Activated naive CD4-positive, alpha-beta T cell treated with anti-CD3 and anti-CD28 coated beads, Interleukin-2, amount 10 ng/mL, durations not matched to agents 7 days and 5 days (primary cell): ENCODE data around the gene ADGRA1.
A peak's percentile ranks its signal among the peaks of the same experiment; 100 is the strongest.
"Not testable (repeated sequence)": the region's sequence is repeated elsewhere in the genome, so short reads cannot be mapped to it uniquely, and the experiment has no call there.

Experiments
- CTCF ChIA-PET: fragments of 350-600 bp; sonication (Branson Sonifier 250); formaldehyde crosslinking; loops from one replicate; lab custom pipeline; 2021; ENCODE audit warnings: antibody characterized with exemption; lab: Charles Lee
- DNase-seq: peaks from one replicate; pipeline ENCODE4 v3.0.0-alpha.2; 2020
- H3K27ac Mint-ChIP-seq: one replicate; pipeline ENCODE4 v1.8.0; 2021; ENCODE audit warnings: mild to moderate bottlenecking, moderate library complexity, mixed read lengths
- H3K27me3 Mint-ChIP-seq: one replicate; pipeline ENCODE4 v1.8.0; 2021; ENCODE audit warnings: mild to moderate bottlenecking, mixed read lengths
- H3K36me3 Mint-ChIP-seq: one replicate; pipeline ENCODE4 v1.8.0; 2021; ENCODE audit warnings: mixed read lengths
- H3K4me1 Mint-ChIP-seq: one replicate; pipeline ENCODE4 v1.8.0; 2021; ENCODE audit warnings: mixed read lengths
- H3K4me3 Mint-ChIP-seq: one replicate; pipeline ENCODE4 v1.8.0; 2021; ENCODE audit warnings: mild to moderate bottlenecking, moderate library complexity, mixed read lengths
- H3K9me3 Mint-ChIP-seq: one replicate; pipeline ENCODE4 v1.8.0; 2021; ENCODE audit warnings: mixed read lengths

Gene ADGRA1

GRCh38 chr10:133173860-133174640 lies 86.3 kb downstream of the ADGRA1 start:
- Mint-ChIP-seq H3K9me3 (peaks cover 23% of the 10 kb centered on the region), H3K27ac (no peak overlapping the region), H3K36me3 (peaks cover 2% of the 10 kb centered on the region), H3K27me3 (peaks cover 8% of the 10 kb centered on the region), H3K4me3 (no peak overlapping the region), H3K4me1 (no peaks in the 10 kb centered on the region)
- no peak for DNase-seq
- CTCF ChIA-PET: no interaction called here

- H3K36me3 Mint-ChIP-seq: peaks cover 2% of the 10 kb centered on the region
- no peak for DNase-seq
- CTCF ChIA-PET: no interaction called here
- no peak overlapping the region for H3K27ac Mint-ChIP-seq
- H3K4me3 Mint-ChIP-seq: no peak overlapping the region
- H3K9me3 Mint-ChIP-seq: peaks cover 23% of the 10 kb centered on the region
- H3K4me1 Mint-ChIP-seq: no peaks in the 10 kb centered on the region
- peaks cover 8% of the 10 kb centered on the region for H3K27me3 Mint-ChIP-seq
These were observed 87.1 kb downstream of the ADGRA1 start for GRCh38 chr10:133174689-133175263.

- CTCF ChIA-PET, H3K4me1 Mint-ChIP-seq, H3K27ac Mint-ChIP-seq: not testable (repeated sequence)
These were observed 87.9 kb downstream of the ADGRA1 start for GRCh38 chr10:133175624-133176023.

GRCh38 chr10:133176546-133176945 lies 88.8 kb downstream of the ADGRA1 start:
- peak; percentile 16 for DNase-seq
- CTCF ChIA-PET: no interaction called here
- peaks cover 4% of the 10 kb centered on the region for H3K27me3 Mint-ChIP-seq
- H3K9me3 Mint-ChIP-seq: peaks cover 23% of the 10 kb centered on the region
- no peaks in the 10 kb centered on the region for H3K4me1 Mint-ChIP-seq
- H3K36me3 Mint-ChIP-seq: peaks cover 2% of the 10 kb centered on the region
- H3K27ac Mint-ChIP-seq: no peak overlapping the region
- no peak overlapping the region for H3K4me3 Mint-ChIP-seq

More at GRCh38 chr10:133175624-133176023, 87.9 kb downstream of the ADGRA1 start:
- DNase-seq, H3K27me3 Mint-ChIP-seq, H3K36me3 Mint-ChIP-seq, H3K4me3 Mint-ChIP-seq: not testable (repeated sequence)
- peaks cover 23% of the 10 kb centered on the region for H3K9me3 Mint-ChIP-seq

GRCh38 chr10:133177380-133178157 lies 89.8 kb downstream of the ADGRA1 start:
- Mint-ChIP-seq H3K4me1 (no peaks in the 10 kb centered on the region), H3K36me3 (peaks cover 2% of the 10 kb centered on the region), H3K27me3 (peaks cover 4% of the 10 kb centered on the region), H3K4me3 (no peak overlapping the region), H3K27ac (no peak overlapping the region), H3K9me3 (peaks cover 23% of the 10 kb centered on the region)
- CTCF ChIA-PET: no interaction called here
- DNase-seq: no peak

- Mint-ChIP-seq H3K9me3 (peaks cover 23% of the 10 kb centered on the region), H3K36me3 (peaks cover 2% of the 10 kb centered on the region)
These were observed 90.8 kb downstream of the ADGRA1 start for GRCh38 chr10:133178357-133179127.

GRCh38 chr10:133179128-133179520 lies 91.4 kb downstream of the ADGRA1 start:
- Mint-ChIP-seq H3K9me3 (peaks cover 27% of the 10 kb centered on the region), H3K36me3 (peaks cover 2% of the 10 kb centered on the region)
- CTCF ChIA-PET: no interaction called here

More at GRCh38 chr10:133178357-133179127, 90.8 kb downstream of the ADGRA1 start:
- DNase-seq: no peak
- H3K27me3 Mint-ChIP-seq: peaks cover 4% of the 10 kb centered on the region
- no peak overlapping the region for H3K27ac Mint-ChIP-seq
- H3K4me1 Mint-ChIP-seq: no peaks in the 10 kb centered on the region
- CTCF ChIA-PET: no interaction called here
- H3K4me3 Mint-ChIP-seq: no peak overlapping the region

GRCh38 chr10:133179651-133180050 lies 91.9 kb downstream of the ADGRA1 start:
- H3K9me3 Mint-ChIP-seq: peaks cover 32% of the 10 kb centered on the region
- peaks cover 2% of the 10 kb centered on the region for H3K36me3 Mint-ChIP-seq
- no peaks in the 10 kb centered on the region for H3K4me1 Mint-ChIP-seq
- H3K27me3 Mint-ChIP-seq: no peaks in the 10 kb centered on the region
- CTCF ChIA-PET: no interaction called here
- no peak for DNase-seq
- H3K27ac Mint-ChIP-seq: no peak overlapping the region
- no peak overlapping the region for H3K4me3 Mint-ChIP-seq

More at GRCh38 chr10:133179128-133179520, 91.4 kb downstream of the ADGRA1 start:
- Mint-ChIP-seq H3K4me3 (no peak overlapping the region), H3K4me1 (no peaks in the 10 kb centered on the region), H3K27ac (no peak overlapping the region), H3K27me3 (no peaks in the 10 kb centered on the region)
- no peak for DNase-seq

GRCh38 chr10:133180192-133180964 lies 92.7 kb downstream of the ADGRA1 start:
- H3K27me3 Mint-ChIP-seq: no peaks in the 10 kb centered on the region
- no peak overlapping the region for H3K27ac Mint-ChIP-seq
- no peak for DNase-seq
- H3K4me1 Mint-ChIP-seq: no peaks in the 10 kb centered on the region
- H3K9me3 Mint-ChIP-seq: peaks cover 32% of the 10 kb centered on the region
- peaks cover 2% of the 10 kb centered on the region for H3K36me3 Mint-ChIP-seq
- CTCF ChIA-PET: no interaction called here
- H3K4me3 Mint-ChIP-seq: no peak overlapping the region

- CTCF ChIA-PET: no interaction called here
These were observed 93.4 kb downstream of the ADGRA1 start for GRCh38 chr10:133180965-133181639.

More at GRCh38 chr10:133180965-133181639, 93.4 kb downstream of the ADGRA1 start:
- DNase-seq: no peak
- Mint-ChIP-seq H3K27ac (no peak overlapping the region), H3K4me3 (no peak overlapping the region), H3K9me3 (peaks cover 30% of the 10 kb centered on the region), H3K4me1 (no peaks in the 10 kb centered on the region), H3K27me3 (no peaks in the 10 kb centered on the region), H3K36me3 (peaks cover 2% of the 10 kb centered on the region)
